GM12878 (cell line): Measurements from ENCODE around the gene PAIP2. TPM values are rescaled to one million over a fixed set of nuclear protein-coding genes. Genes with fewer than 3 reads are reported as not detected.
A peak's percentile ranks its signal among the peaks of the same experiment; 100 is the strongest.

Source experiments
- ATAC-seq: fragments of 200-7000 bp; cut with Tn5 transposase; 3 replicates; pipeline ENCODE4 v1.9.1; 2020; ENCODE audit warnings: mild to moderate bottlenecking, moderate library complexity
- BruUV-seq: library from RNA; stranded (reverse); fragments of 400-500 nt; replicated peaks from 2 replicates; lab custom pipeline; 2021; lab: Mats Ljungman, UMichigan
- CTCF ChIA-PET: fragments of 300-600 bp; sonication (Branson Sonifier 250); formaldehyde crosslinking; extraction: SDS; loops from one replicate; lab custom pipeline; 2021; ENCODE audit warnings: inconsistent platforms; lab: Yijun Ruan, JAX
- POLR2A ChIA-PET: fragments of 350-600 bp; formaldehyde crosslinking; extraction: SDS; loops from one replicate; lab custom pipeline; 2021; ENCODE audit warnings: inconsistent platforms; lab: Charles Lee
- RAD21 ChIA-PET: fragments of 300-600 bp; sonication (Branson Sonifier 250); formaldehyde crosslinking; loops from one replicate; lab custom pipeline; 2023; ENCODE audit warnings: antibody characterized with exemption; ENCODE audit not compliant: unreplicated experiment; lab: Charles Lee
- SMC1A ChIA-PET: fragments of 300-600 bp; sonication (Branson Sonifier 250); formaldehyde crosslinking; loops from one replicate; lab custom pipeline; 2023; ENCODE audit not compliant: unreplicated experiment, uncharacterized antibody; lab: Charles Lee
- DNase-seq: peaks from one replicate; pipeline ENCODE4 v3.0.0-alpha.2; 2011; ENCODE audit warnings: low read depth, low spot score
- FAIRE-seq: peaks from 3 replicates; lab custom pipeline; 2011; peaks lifted over from hg19 to GRCh38; lab: Jason Lieb, UNC
- H2AFZ ChIP-seq: 2 replicates; pipeline ENCODE4 v1.6.0; 2011; ENCODE audit warnings: low read depth, low read length, control low read depth; ENCODE audit not compliant: control insufficient read depth
- H3K27ac ChIP-seq: 2 replicates; pipeline ENCODE4 v1.5.1; 2011; ENCODE audit warnings: control low read depth; ENCODE audit not compliant: control insufficient read depth, insufficient read depth
- H3K27me3 ChIP-seq, 2 experiments: replicated peaks in 1 of 2; 2 replicates each; pipeline versions ENCODE4 v1.6.0 to v1.6.1; 2011; ENCODE audit warnings: low read length in 1 of 2; ENCODE audit not compliant: control insufficient read depth in 2 of 2, insufficient read depth in 2 of 2
- H3K36me3 ChIP-seq, 2 experiments: 2 replicates each; pipeline ENCODE4 v1.5.1; 2011; ENCODE audit warnings: low read length in 1 of 2; ENCODE audit not compliant: control insufficient read depth in 2 of 2, insufficient read depth in 2 of 2
- H3K4me1 ChIP-seq: 2 replicates; pipeline ENCODE4 v1.6.1; 2011; ENCODE audit warnings: mild to moderate bottlenecking, low read length, moderate library complexity, mixed read lengths; ENCODE audit not compliant: control insufficient read depth, insufficient read depth
- H3K4me2 ChIP-seq: 2 replicates; pipeline ENCODE4 v1.6.0; 2011; ENCODE audit warnings: control low read depth; ENCODE audit not compliant: control insufficient read depth, insufficient read depth
- H3K4me3 ChIP-seq: fragments of 200-600 bp; sonication (generic); 2 replicates; pipeline ENCODE4 v1.5.1; 2016
- H3K79me2 ChIP-seq: 2 replicates; pipeline ENCODE4 v1.6.0; 2011; ENCODE audit warnings: low read length; ENCODE audit not compliant: control insufficient read depth, insufficient read depth
- H3K9ac ChIP-seq: 2 replicates; pipeline ENCODE4 v1.8.0; 2011; ENCODE audit warnings: low read length, control low read depth, mixed read lengths; ENCODE audit not compliant: control insufficient read depth, insufficient read depth
- H3K9me3 ChIP-seq: replicated peaks from 3 replicates; pipeline ENCODE4 v1.5.1; 2011; ENCODE audit warnings: mild to moderate bottlenecking, low read length; ENCODE audit not compliant: control insufficient read depth, insufficient read depth
- H4K20me1 ChIP-seq: 2 replicates; pipeline ENCODE4 v1.6.0; 2011; ENCODE audit not compliant: control insufficient read depth, insufficient read depth
- HDAC6 ChIP-seq: fragments of 200-600 bp; sonication (generic); IDR thresholded peaks from one replicate; pipeline ENCODE4 v1.8.0; 2017; ENCODE audit warnings: antibody characterized with exemption; ENCODE audit not compliant: unreplicated experiment
- KAT2A ChIP-seq: conservative IDR thresholded peaks from 2 replicates; pipeline ENCODE4 v1.6.1; 2011; ENCODE audit warnings: low read depth, low read length; ENCODE audit not compliant: control insufficient read depth
- POLR2A ChIP-seq: IDR thresholded peaks from 2 replicates; pipeline ENCODE4 v1.6.1; 2011; ENCODE audit warnings: low read depth, mild to moderate bottlenecking, low read length
- SMAD1 ChIP-seq: fragments of 450-650 bp; IDR thresholded peaks from 2 replicates; pipeline ENCODE4 v1.6.1; 2018; ENCODE audit warnings: mild to moderate bottlenecking, low read depth; ENCODE audit not compliant: partially characterized antibody
- WGBS: methylation state at CpG from one replicate; pipeline ENCODE4 v1.1.6; 2016; ENCODE audit warnings: low lambda C conversion rate; ENCODE audit not compliant: insufficient replicate concordance, insufficient coverage; ENCODE audit errors: missing lambda C conversion rate; 5-methylcytosine and 5-hydroxymethylcytosine counted together
- in situ Hi-C: fragments of 300-500 bp; cut with MboI; formaldehyde crosslinking; loops from 9 replicates; pipeline ENCODE4 v1.14.3; 2018; ENCODE audit warnings: mixed read lengths
- intact Hi-C: fragments of 100-400 bp; cut with micrococcal nuclease; formaldehyde crosslinking; loops from one replicate; pipeline ENCODE4 v1.14.2; 2022; ENCODE audit not compliant: unreplicated experiment
- polyA plus RNA-seq, 11 experiments: library from polyadenylated mRNA; depleted of rRNA in 4 of 11; unstranded in 6 of 11; stranded (reverse) in 5 of 11; fragments of >200 nt; fragmentation: Nextera tagmentation in 4 of 11; fragmentation: Illumina TruSeq in 1 of 11; extraction: Ambion mirVana in 4 of 11; extraction: Trizol in 1 of 11; gene quantifications; 1 replicate in 1 of 11; 2 replicates in 10 of 11; pipeline versions ENCODE4 v1.2.1 to v1.2.3, GENCODE V29; 2011 to 2016; ENCODE audit warnings: inconsistent platforms in 2 of 11, missing spikeins in 2 of 11, low read depth in 1 of 11
- total RNA-seq, 4 experiments: library from RNA; depleted of rRNA in 3 of 4; stranded (reverse); fragments of >200 nt in 3 of 4; fragmentation: Illumina TruSeq in 1 of 4; extraction: Trizol in 1 of 4; gene quantifications; 2 replicates each; pipeline versions ENCODE4 v1.2.1 to v1.2.3, GENCODE V29; 2013 to 2021

The PAIP2 gene
- total and polyA plus RNA-seq, 10 of the 15 experiments (the other 5 are each of a cell fraction or from before 2014, with no cell fraction given): 49.9 to 154 (median 102) TPM

DNA sequence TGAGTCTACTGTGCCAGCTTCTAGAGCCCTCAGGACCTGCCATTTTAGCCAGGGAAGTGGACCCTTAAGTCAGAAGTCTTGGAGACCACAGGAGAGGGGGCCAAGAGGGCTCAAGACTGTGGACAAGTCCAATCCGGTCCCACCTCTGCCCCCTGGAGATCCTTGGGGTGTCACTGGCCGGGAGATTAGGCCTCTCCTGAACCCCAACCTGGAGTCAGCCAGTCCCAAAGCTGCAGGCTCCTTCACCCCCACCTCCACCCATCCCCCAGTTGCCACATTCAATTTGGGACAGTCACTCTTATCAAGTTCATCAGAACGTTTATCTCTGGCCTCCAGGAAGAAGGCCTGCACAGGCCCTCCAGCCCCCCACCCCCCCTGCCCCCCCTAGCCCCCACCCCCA lies 41.2 kb downstream of the PAIP2 start:
- Histone ChIP-seq H3K79me2 (peaks cover 10% of the 10 kb centered on the region), H3K27me3 (no peaks in the 10 kb centered on the region), H3K36me3 (no peaks in the 10 kb centered on the region; a peak in 2 of 4 replicates), H3K4me1 (peaks cover 31% of the 10 kb centered on the region), H3K9me3 (no peaks in the 10 kb centered on the region), H3K9ac (no peak overlapping the region), H3K4me2 (no peak overlapping the region), H3K27ac (no peak overlapping the region), H2AFZ (no peak overlapping the region), H3K4me3 (no peak overlapping the region), H4K20me1 (no peaks in the 10 kb centered on the region)
- in situ Hi-C loops: no loop called here
- WGBS: 40% methylated on average over 3 of the region's 3 CpGs
- BruUV-seq: no TSS peak
- POLR2A ChIA-PET: no interaction called here
- TF ChIP-seq KAT2A (no peak), SMAD1 (no peak), POLR2A (peak; percentile 20; the same call in 1 of the 2 replicates)
- FAIRE-seq: no peak
- RAD21 ChIA-PET: no interaction called here
- intact Hi-C loops: no loop called here
- SMC1A ChIA-PET: no interaction called here
- no peak for ATAC-seq
- CTCF ChIA-PET: no interaction called here
- no peak for DNase-seq

DNA sequence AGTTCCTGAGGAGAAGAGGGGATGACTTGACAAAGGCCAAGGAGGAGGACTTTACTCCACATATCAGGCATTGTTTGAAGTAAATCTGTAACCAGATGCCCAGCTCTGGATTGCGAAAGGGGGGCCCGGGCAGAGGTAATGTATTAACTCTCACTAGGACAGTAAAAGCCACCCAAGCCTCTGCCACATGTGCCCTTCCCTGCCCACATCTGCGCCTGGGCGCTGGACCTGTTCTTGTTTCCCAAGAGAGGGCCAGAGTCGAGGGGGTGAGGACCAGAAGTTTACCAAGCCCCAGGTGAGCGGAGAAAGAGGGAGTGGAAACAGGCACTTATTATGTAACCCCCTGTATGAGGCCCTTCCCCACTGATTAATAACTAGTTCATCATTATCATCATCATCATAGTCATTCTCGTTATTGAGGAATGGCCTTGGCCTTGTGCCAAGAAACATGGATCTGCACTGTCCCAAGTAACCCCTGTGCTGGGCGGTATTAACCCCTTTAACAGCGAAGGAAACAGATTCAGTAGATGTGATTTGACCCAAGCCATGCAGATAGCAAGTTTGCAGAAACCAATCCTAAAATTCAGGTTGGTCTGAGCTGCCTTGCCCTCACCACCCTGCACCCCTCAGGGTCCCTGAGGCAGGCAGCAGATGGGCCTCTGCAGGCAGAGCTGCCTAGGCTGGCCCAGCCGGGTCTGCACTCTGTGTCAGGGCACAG lies 41.8 kb downstream of the PAIP2 start, which contains the start of gene SLC23A1:
Gene SLC23A1, minus strand, starts transcription at position 23 of the 718 bp plus-strand sequence. CDS start 44 bp downstream, outside the sequence.
- RAD21 ChIA-PET: no interaction called here
- H3K36me3 ChIP-seq: no peaks in the 10 kb centered on the region; a peak in 2 of 4 replicates
- H3K4me2 ChIP-seq: no peak within 1 kb of the TSS
- no peak within 1 kb of the TSS for H3K9ac ChIP-seq
- H3K4me3 ChIP-seq: no peak within 1 kb of the TSS
- H3K27me3 ChIP-seq: no peaks in the 10 kb centered on the region
- no peaks in the 10 kb centered on the region for H3K9me3 ChIP-seq
- no TSS peak for BruUV-seq
- peaks cover 32% of the 10 kb centered on the region for H3K4me1 ChIP-seq
- no peak within 1 kb of the TSS for H2AFZ ChIP-seq
- DNase-seq: no peak
- no peak for ATAC-seq
- intact Hi-C loops (no loop called here), in situ Hi-C loops (no loop called here)
- FAIRE-seq: no peak
- H4K20me1 ChIP-seq: no peaks in the 10 kb centered on the region
- no peak within 1 kb of the TSS for H3K27ac ChIP-seq
- CTCF ChIA-PET: no interaction called here
- WGBS: 76% methylated on average over 10 of the region's 10 CpGs
- peak; percentile 55 for TF ChIP-seq SMAD1
- TF ChIP-seq HDAC6: no peak
- SMC1A ChIA-PET: no interaction called here
- POLR2A ChIA-PET: no interaction called here
- peaks cover 17% of the 10 kb centered on the region for H3K79me2 ChIP-seq
